Upper lobe of right lung (tissue), 1 donor: ENCODE measurements around the gene TMPRSS9. TPM values are rescaled to one million over a fixed set of nuclear protein-coding genes. Genes with fewer than 3 reads are reported as not detected.
A peak's percentile ranks its signal among the peaks of the same experiment; 100 is the strongest.

Experiments
- ATAC-seq: fragments of 200-7000 bp; cut with Tn5 transposase; one replicate; pipeline ENCODE4 v1.9.1; 2020; ENCODE audit warnings: mild to moderate bottlenecking, moderate library complexity
- DNase-seq: peaks from one replicate; pipeline ENCODE4 v3.0.0-alpha.2; 2020
- H3K27ac ChIP-seq: fragments of 200-600 bp; one replicate; pipeline ENCODE4 v1.8.0; 2022
- H3K27me3 ChIP-seq: fragments of 200-600 bp; one replicate; pipeline ENCODE4 v1.8.0; 2022; ENCODE audit warnings: mild to moderate bottlenecking
- H3K36me3 ChIP-seq: fragments of 200-600 bp; one replicate; pipeline ENCODE4 v1.8.0; 2022
- H3K4me1 ChIP-seq: fragments of 200-600 bp; one replicate; pipeline ENCODE4 v1.8.0; 2022
- H3K4me3 ChIP-seq: fragments of 200-600 bp; one replicate; pipeline ENCODE4 v1.8.0; 2022; ENCODE audit warnings: mild to moderate bottlenecking
- H3K9me3 ChIP-seq: fragments of 200-600 bp; one replicate; pipeline ENCODE4 v1.8.0; 2022
- CTCF ChIP-seq: fragments of 200-600 bp; IDR thresholded peaks from one replicate; pipeline ENCODE4 v1.8.0; 2022; ENCODE audit warnings: antibody characterized with exemption
- intact Hi-C: fragments of 100-400 bp; cut with DNase I; formaldehyde crosslinking; loops from one replicate; pipeline ENCODE4 v1.11.0; 2022
- total RNA-seq: library from RNA; stranded (reverse); fragmentation: NEBNext Ultra II Directional; extraction: Animal tissue kit (Norgen Biotek cat#: 25700); gene quantifications from one replicate; pipeline ENCODE4 v1.2.1, GENCODE V29; 2021
- donor health status: DM: no; HTN: yes; CAD: no; lungs with severe emphysema.

The TMPRSS9 gene
- total RNA-seq, 1 donor from 2014 or later = not detected

- DNase-seq (no peak), ATAC-seq (no peak)
- intact Hi-C loops = no loop called here
- Histone ChIP-seq H3K27me3 (no peaks in the 10 kb centered on the region), H3K9me3 (no peaks in the 10 kb centered on the region), H3K27ac (no peak overlapping the region), H3K4me1 (peaks cover 2% of the 10 kb centered on the region), H3K4me3 (no peak overlapping the region), H3K36me3 (peaks cover 29% of the 10 kb centered on the region)
- TF ChIP-seq CTCF = no peak
These were observed 38.3 kb upstream of the TMPRSS9 start for GRCh38 chr19:2321565-2322283.

DNA sequence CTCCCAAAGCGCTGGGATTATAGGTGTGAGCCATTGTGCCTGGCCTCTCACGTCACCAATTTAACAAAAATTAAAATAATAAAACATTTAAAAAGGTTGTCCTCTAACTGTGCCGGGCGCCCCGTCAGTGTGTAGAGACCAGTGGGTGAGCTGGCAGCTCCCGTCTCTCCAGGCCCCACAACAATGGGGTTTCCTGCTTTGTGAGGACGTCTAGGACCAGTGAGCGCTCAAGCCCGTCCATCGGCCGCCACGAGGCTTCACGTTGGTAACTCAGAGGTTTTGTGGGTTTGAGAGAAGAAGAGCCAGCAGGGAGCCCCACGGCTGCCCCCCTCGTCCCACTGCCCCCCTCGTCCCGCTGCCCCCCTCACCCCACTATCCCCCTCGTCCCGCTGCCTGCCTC, 36.4 kb upstream of the TMPRSS9 start:
- DNase-seq (no peak), ATAC-seq (no peak)
- peaks cover 12% of the 10 kb centered on the region for H3K4me1 ChIP-seq
- no peak overlapping the region for H3K27ac ChIP-seq
- no peaks in the 10 kb centered on the region for H3K27me3 ChIP-seq
- H3K9me3 ChIP-seq = no peaks in the 10 kb centered on the region
- intact Hi-C loops = no loop called here
- no peak overlapping the region for H3K4me3 ChIP-seq
- peaks cover 29% of the 10 kb centered on the region for H3K36me3 ChIP-seq
- no peak for TF ChIP-seq CTCF

GRCh38 chr19:2324220-2324948, 35.7 kb upstream of the TMPRSS9 start:
- Histone ChIP-seq H3K4me1 (peaks cover 17% of the 10 kb centered on the region), H3K36me3 (peaks cover 29% of the 10 kb centered on the region), H3K27ac (no peak overlapping the region), H3K9me3 (no peaks in the 10 kb centered on the region), H3K27me3 (no peaks in the 10 kb centered on the region), H3K4me3 (no peak overlapping the region)
- DNase-seq (no peak), ATAC-seq (no peak)
- intact Hi-C loops = no loop called here
- TF ChIP-seq CTCF = no peak

DNA sequence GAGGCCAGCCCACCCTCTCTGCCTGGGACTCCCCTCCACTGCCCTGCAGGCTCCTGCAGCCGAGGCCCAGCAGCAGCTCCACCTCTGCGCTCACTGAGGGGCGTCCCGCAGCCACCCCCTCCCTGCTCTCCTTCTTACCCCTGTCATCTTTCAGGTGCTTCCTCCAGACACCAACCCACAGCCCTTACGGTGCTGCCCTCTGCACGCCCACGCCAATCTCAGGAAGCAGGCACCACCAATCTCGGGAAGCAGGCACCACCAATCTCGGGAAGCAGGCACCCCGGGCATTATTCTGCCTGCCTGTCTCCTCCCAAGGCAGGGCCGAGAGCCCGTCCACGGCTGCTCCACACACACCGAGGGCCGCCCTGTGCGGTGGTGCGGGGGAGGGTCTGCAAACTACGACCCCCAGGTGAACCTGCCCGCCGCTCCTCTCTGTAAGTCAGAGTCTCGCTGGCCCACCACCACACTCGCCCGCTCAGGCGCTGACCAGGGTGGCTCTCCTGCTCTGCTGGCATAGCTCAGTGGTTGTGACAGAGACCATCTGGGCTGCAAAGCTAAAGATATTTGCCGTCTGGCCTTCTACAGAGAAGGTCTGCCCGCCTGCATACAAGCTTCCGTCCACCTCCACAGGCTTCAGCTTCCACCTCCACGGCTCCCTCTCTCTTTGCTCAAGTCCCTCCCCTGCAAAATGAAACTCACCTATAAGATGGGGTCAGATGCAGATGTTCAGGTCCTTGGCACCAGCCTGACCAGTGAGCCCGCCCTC, 34.6 kb upstream of the TMPRSS9 start:
- no peaks in the 10 kb centered on the region for H3K9me3 ChIP-seq
- H3K4me1 ChIP-seq = peaks cover 22% of the 10 kb centered on the region
- no peak overlapping the region for H3K4me3 ChIP-seq
- no peak for ATAC-seq
- H3K36me3 ChIP-seq = peaks cover 29% of the 10 kb centered on the region
- intact Hi-C loops = no loop called here
- H3K27me3 ChIP-seq = no peaks in the 10 kb centered on the region
- no peak for DNase-seq
- TF ChIP-seq CTCF = no peak
- H3K27ac ChIP-seq = no peak overlapping the region

GRCh38 chr19:2326699-2327360, 33.2 kb upstream of the TMPRSS9 start:
- H3K4me3 ChIP-seq = peak overlapping the region; percentile 73
- no peak overlapping the region for H3K27ac ChIP-seq
- ATAC-seq = no peak

More at GRCh38 chr19:2326699-2327360, 33.2 kb upstream of the TMPRSS9 start:
- intact Hi-C loops = no loop called here
- Histone ChIP-seq H3K36me3 (peaks cover 29% of the 10 kb centered on the region), H3K9me3 (no peaks in the 10 kb centered on the region), H3K4me1 (peaks cover 26% of the 10 kb centered on the region), H3K27me3 (no peaks in the 10 kb centered on the region)
- no peak for TF ChIP-seq CTCF
- no peak for DNase-seq
